HG02763 (cell line): ENCODE results near the gene FSTL4.

Experiments
- ATAC-seq: cut with Tn5 transposase; IDR thresholded peaks from one replicate; pipeline ENCODE4 v1.9.1; 2021; ENCODE audit warnings: mild to moderate bottlenecking, moderate library complexity; ENCODE audit not compliant: unreplicated experiment

Gene FSTL4

GRCh38 chr5:133253070-133253469 is 359.3 kb downstream of the FSTL4 start:
- no peak for ATAC-seq

GRCh38 chr5:133252133-133252480 is 360.2 kb downstream of the FSTL4 start:
- no peak for ATAC-seq

- ATAC-seq = no peak
Observed at GRCh38 chr5:133251296-133252132, 360.8 kb downstream of the FSTL4 start.

GRCh38 chr5:133250527-133250926 is 361.8 kb downstream of the FSTL4 start:
- ATAC-seq = no peak

GRCh38 chr5:133249593-133249992 is 362.7 kb downstream of the FSTL4 start:
- no peak for ATAC-seq

- ATAC-seq = no peak
Observed at GRCh38 chr5:133247881-133248624, 364.3 kb downstream of the FSTL4 start.

- ATAC-seq = no peak
Observed at GRCh38 chr5:133247151-133247709, 365.1 kb downstream of the FSTL4 start.

- no peak for ATAC-seq
Observed at GRCh38 chr5:133246376-133247150, 365.8 kb downstream of the FSTL4 start.

- no peak for ATAC-seq
Observed at GRCh38 chr5:133246053-133246370, 366.3 kb downstream of the FSTL4 start.

GRCh38 chr5:133245191-133246052 is 366.9 kb downstream of the FSTL4 start:
- no peak for ATAC-seq

GRCh38 chr5:133244242-133244641 is 368.1 kb downstream of the FSTL4 start:
- ATAC-seq = peak; percentile 52

- no peak for ATAC-seq
Observed at GRCh38 chr5:133243196-133243595, 369.1 kb downstream of the FSTL4 start.

GRCh38 chr5:133242221-133242835 is 370.0 kb downstream of the FSTL4 start:
- ATAC-seq = no peak

- no peak for ATAC-seq
Observed at GRCh38 chr5:133241179-133242092, 370.9 kb downstream of the FSTL4 start.

GRCh38 chr5:133240425-133241091 is 371.8 kb downstream of the FSTL4 start:
- ATAC-seq = peak; percentile 62

- ATAC-seq = no peak
Observed at GRCh38 chr5:133238426-133239205, 373.7 kb downstream of the FSTL4 start.

- ATAC-seq = no peak
Observed at GRCh38 chr5:133236976-133237375, 375.4 kb downstream of the FSTL4 start.

- ATAC-seq = no peak
Observed at GRCh38 chr5:133236541-133236951, 375.8 kb downstream of the FSTL4 start.
